T-helper 17 cell (primary cell): Measurements from ENCODE around the gene DTNBP1. TPM values are rescaled to one million over a fixed set of nuclear protein-coding genes. Genes with fewer than 3 reads are reported as not detected.

ENCODE experiments used
- ATAC-seq: fragments of 150-1000 bp; cut with Tn5 transposase; 2 replicates; pipeline ENCODE4 v1.10.0; 2021; ENCODE audit warnings: mild to moderate bottlenecking, moderate library complexity
- DNase-seq, 3 donors: peaks; one replicate each; pipeline versions ENCODE4 v3.0.0 to v3.0.0-alpha.2; 2020 to 2021
- H3K9me3 ChIP-seq: one replicate; pipeline ENCODE4 v1.7.0; 2013; ENCODE audit warnings: low read length, mild to moderate bottlenecking; ENCODE audit not compliant: control insufficient read depth, poor library complexity, severe bottlenecking
- H3K27ac Mint-ChIP-seq: one replicate; pipeline ENCODE4 v1.8.0; 2022; ENCODE audit warnings: mild to moderate bottlenecking, moderate library complexity, mixed read lengths
- H3K27me3 Mint-ChIP-seq: one replicate; pipeline ENCODE4 v1.8.0; 2022; ENCODE audit warnings: mixed read lengths
- H3K36me3 Mint-ChIP-seq: one replicate; pipeline ENCODE4 v1.8.0; 2022; ENCODE audit warnings: low read depth, mixed read lengths
- H3K4me1 Mint-ChIP-seq: one replicate; pipeline ENCODE4 v1.8.0; 2022; ENCODE audit warnings: mild to moderate bottlenecking, mixed read lengths
- H3K4me3 Mint-ChIP-seq: one replicate; pipeline ENCODE4 v1.8.0; 2022; ENCODE audit warnings: mild to moderate bottlenecking, moderate library complexity, mixed read lengths
- total RNA-seq, 4 donors: library from RNA in 2 of 4; stranded (reverse) in 2 of 4; gene quantifications; one replicate each; pipeline ENCODE4 v1.2.3 and lab custom pipeline; 2022 to 2026

DTNBP1 gene
- total RNA-seq, 2 donors from 2014 or later = 16.1 to 18.4 TPM

DNA sequence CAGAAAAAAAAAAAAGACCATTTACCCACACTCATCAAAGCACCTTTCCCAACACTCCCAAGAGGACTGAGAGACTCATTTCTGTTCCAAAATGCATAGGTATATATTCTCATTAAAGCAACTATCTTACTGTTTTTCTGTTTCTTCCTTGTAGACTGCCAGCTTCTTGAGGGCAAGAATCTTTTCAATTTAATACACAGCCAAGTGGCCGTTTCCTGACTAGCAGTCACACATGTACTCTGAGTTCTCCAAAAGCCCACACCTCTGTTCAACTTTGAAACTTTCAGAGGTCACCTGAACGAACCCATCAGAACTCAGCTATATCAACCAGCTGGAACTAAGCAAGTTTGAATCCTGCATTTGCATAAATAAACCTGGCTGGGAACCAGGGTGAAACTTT lies 92.7 kb downstream of the DTNBP1 start:
- H3K4me3 Mint-ChIP-seq = no peak overlapping the region
- DNase-seq = no peak
- H3K4me1 Mint-ChIP-seq = peaks cover 14% of the 10 kb centered on the region
- no peaks in the 10 kb centered on the region for H3K9me3 ChIP-seq
- H3K36me3 Mint-ChIP-seq = no peaks in the 10 kb centered on the region
- H3K27ac Mint-ChIP-seq = no peak overlapping the region
- H3K27me3 Mint-ChIP-seq = no peaks in the 10 kb centered on the region
- no peak for ATAC-seq

DNA sequence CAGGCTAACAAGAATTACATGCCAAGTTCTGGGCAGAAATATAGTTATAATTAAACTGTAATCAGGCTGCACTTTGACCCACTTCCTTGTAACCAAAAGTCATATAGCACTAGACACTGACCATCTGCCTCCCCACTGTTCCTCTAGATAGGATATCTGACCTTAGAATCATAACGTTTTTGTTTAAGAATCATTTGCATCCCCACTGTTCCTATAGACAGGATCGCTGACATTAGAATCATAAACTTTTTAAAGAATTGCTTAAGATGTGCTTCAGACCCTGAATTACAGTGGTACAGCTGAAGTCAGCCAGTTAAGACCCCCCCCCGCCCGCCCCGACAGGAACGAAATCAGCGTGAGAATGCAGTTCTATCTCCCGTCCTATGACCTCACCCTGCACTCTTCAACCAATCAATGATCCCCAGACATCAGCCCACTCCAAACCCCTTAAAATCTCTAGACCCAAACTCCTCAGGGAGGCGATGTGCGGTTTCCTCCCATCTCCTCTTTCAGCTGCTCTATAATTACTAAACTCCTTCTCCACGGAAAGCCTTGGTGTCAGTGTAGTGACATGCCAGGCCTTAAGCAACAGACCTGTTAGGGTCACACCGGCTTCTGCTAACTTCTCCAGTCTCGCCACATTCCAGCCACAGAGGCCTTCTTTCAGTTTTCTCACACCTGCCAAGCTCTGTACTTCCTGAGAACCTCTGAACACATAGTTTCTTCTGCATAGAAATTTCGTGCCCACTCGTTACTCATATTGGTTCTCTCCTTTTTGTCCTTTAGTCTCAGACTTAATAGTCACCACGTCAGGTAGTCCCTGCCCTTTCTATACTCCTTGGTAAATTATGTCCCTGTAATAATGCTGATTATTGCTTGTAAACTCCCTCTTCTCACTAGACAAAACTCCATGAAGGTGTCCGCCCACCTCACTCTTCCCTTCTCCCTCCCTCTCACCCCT lies 93.5 kb downstream of the DTNBP1 start:
- Mint-ChIP-seq H3K36me3 (no peaks in the 10 kb centered on the region), H3K4me3 (no peak overlapping the region), H3K27ac (no peak overlapping the region), H3K27me3 (no peaks in the 10 kb centered on the region), H3K4me1 (peaks cover 14% of the 10 kb centered on the region)
- ATAC-seq (no peak), DNase-seq (no peak)
- H3K9me3 ChIP-seq = no peaks in the 10 kb centered on the region

- H3K9me3 ChIP-seq = no peaks in the 10 kb centered on the region
- Mint-ChIP-seq H3K27me3 (no peaks in the 10 kb centered on the region), H3K4me3 (no peak overlapping the region), H3K4me1 (peaks cover 14% of the 10 kb centered on the region), H3K36me3 (peaks cover 3% of the 10 kb centered on the region), H3K27ac (no peak overlapping the region)
- no peak for ATAC-seq
- DNase-seq = no peak
Observed at GRCh38 chr6:15562977-15563376, 99.9 kb downstream of the DTNBP1 start.

GRCh38 chr6:15561447-15562199 lies 101.2 kb downstream of the DTNBP1 start:
- no peak for DNase-seq
- Mint-ChIP-seq H3K36me3 (peaks cover 3% of the 10 kb centered on the region), H3K4me1 (peaks cover 13% of the 10 kb centered on the region), H3K27ac (no peak overlapping the region), H3K27me3 (no peaks in the 10 kb centered on the region), H3K4me3 (no peak overlapping the region)
- H3K9me3 ChIP-seq = no peaks in the 10 kb centered on the region
- ATAC-seq = no peak

- DNase-seq = no peak
- Mint-ChIP-seq H3K27ac (no peak overlapping the region), H3K4me1 (peaks cover 15% of the 10 kb centered on the region), H3K36me3 (peaks cover 3% of the 10 kb centered on the region), H3K4me3 (no peak overlapping the region), H3K27me3 (no peaks in the 10 kb centered on the region)
- ATAC-seq = no peak
- no peaks in the 10 kb centered on the region for H3K9me3 ChIP-seq
Observed at GRCh38 chr6:15560713-15561112, 102.1 kb downstream of the DTNBP1 start.

- no peak for ATAC-seq
- H3K36me3 Mint-ChIP-seq = no peaks in the 10 kb centered on the region
- H3K4me3 Mint-ChIP-seq = no peak overlapping the region
- no peaks in the 10 kb centered on the region for H3K9me3 ChIP-seq
- peak overlapping the region; percentile 14 for H3K27ac Mint-ChIP-seq
- peaks cover 18% of the 10 kb centered on the region for H3K4me1 Mint-ChIP-seq
- no peaks in the 10 kb centered on the region for H3K27me3 Mint-ChIP-seq
- no peak for DNase-seq
Observed at GRCh38 chr6:15557174-15557573, 105.7 kb downstream of the DTNBP1 start.

GRCh38 chr6:15556711-15557110 lies 106.1 kb downstream of the DTNBP1 start:
- ATAC-seq (no peak), DNase-seq (no peak)
- H3K4me3 Mint-ChIP-seq = peak overlapping the region; percentile 1
- peak overlapping the region; percentile 14 for H3K27ac Mint-ChIP-seq
- H3K27me3 Mint-ChIP-seq = no peaks in the 10 kb centered on the region
- H3K4me1 Mint-ChIP-seq = peaks cover 21% of the 10 kb centered on the region
- no peaks in the 10 kb centered on the region for H3K9me3 ChIP-seq
- no peaks in the 10 kb centered on the region for H3K36me3 Mint-ChIP-seq

DNA sequence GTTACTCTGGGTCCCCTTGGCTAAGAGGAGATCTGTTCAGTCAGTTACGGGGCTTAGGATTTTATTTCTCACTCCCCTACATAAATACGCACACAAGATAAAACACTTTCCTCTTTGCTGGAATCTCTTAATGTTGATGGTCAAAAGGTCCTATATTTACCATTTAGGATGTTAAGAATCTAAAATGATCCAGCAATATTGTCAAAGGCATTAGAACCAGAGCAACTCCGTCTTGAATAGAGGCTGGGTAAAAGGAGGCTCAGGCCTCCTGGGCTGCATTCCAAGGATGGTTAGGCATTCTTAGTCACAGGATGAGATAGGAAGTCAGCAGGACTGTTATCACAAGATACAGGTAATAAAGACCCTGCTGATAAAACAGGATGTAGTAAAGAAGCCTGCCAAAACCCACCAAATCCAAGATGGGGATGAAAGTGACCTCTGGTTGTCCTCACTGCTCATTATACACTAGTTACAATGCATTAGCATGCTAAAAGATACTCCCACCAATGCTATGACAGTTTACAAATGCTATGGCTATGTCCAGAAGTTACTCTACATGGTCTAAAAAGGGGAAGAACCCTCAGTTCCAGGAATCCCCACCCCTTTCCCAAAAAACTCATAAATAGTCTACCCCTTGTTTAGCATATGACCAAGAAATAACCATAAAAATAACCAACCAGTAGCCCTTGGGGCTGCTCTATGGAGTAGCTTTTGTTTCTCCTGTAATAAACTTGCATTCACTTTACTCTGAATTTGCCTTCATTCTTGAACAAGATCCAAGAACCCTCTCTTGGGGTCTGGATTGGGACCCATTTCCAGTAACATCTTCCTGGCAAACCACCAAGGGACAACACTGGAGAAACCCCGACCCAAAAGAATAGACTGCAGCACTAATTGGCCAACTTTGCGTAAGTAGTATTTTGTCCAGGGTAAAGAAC lies 107.5 kb downstream of the DTNBP1 start:
- H3K9me3 ChIP-seq = no peaks in the 10 kb centered on the region
- ATAC-seq (no peak), DNase-seq (no peak)
- H3K4me1 Mint-ChIP-seq = peaks cover 25% of the 10 kb centered on the region
- H3K4me3 Mint-ChIP-seq = no peak overlapping the region
- peaks cover 2% of the 10 kb centered on the region for H3K36me3 Mint-ChIP-seq
- H3K27ac Mint-ChIP-seq = no peak overlapping the region
- no peaks in the 10 kb centered on the region for H3K27me3 Mint-ChIP-seq

DNA sequence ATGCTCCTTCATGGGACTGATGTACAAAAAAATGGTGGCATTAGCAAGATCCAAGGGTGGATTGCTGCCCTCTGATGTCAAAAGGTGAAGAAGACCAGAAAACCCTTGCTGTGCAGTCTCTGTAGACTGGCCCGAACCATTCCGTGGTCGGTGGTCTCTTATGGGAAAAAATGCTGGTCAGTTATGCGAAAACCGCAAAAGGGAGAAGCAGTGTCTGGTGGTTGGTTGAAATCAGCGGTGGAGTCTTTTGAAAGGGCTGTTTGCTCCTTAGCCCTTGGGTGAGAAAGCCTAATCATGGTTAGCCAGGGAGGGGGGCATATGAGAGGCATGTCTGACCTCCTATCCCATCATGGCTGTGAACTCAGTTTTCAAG lies 108.1 kb downstream of the DTNBP1 start:
- peaks cover 25% of the 10 kb centered on the region for H3K4me1 Mint-ChIP-seq
- H3K27me3 Mint-ChIP-seq = no peaks in the 10 kb centered on the region
- peaks cover 2% of the 10 kb centered on the region for H3K36me3 Mint-ChIP-seq
- no peaks in the 10 kb centered on the region for H3K9me3 ChIP-seq
- no peak for ATAC-seq
- no peak overlapping the region for H3K4me3 Mint-ChIP-seq
- H3K27ac Mint-ChIP-seq = no peak overlapping the region
- no peak for DNase-seq

DNA sequence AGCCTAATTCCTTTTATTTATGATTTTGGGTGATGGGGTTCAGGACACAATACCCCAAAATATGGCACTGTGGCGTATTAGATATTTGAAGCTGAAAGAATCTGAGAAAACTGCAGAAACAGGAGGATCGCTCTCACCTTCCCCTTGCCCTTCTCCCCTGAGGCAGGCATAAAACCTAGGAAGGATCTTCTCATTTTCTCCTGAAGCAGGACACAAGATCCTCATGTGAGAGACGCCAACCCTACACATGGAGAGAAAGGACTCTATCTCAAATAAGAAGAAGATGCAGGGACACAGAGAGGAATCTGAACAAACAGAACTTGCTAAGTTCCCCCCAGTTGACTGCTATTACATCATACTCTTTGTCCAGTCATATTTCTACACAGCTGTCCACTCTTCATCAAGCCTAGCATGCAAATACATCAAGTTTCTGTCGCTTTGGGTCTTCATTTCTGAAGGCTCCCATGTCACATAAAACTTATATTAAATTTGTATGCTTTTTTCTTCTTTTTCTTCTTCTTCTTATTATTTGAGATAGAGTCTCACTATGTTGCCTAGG lies 109.0 kb downstream of the DTNBP1 start:
- no peak overlapping the region for H3K27ac Mint-ChIP-seq

DNA sequence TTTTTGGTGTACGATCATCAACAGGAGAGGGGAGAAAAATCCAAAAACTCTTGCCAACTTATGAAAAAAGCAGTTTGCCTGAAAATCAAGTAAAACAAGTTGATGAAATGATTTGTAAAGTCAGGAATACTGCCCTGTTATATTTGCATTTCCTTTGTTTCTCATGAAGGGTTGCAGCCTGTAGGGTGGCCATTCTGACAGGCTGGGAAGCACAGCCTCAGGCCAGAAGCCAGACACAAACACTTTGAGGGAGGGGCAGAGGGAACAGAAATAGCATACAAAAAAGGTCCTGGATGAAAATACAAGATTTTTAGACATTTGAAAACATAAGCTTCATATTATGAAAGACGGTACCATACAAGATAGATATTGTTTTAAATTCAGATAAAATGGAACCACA lies 109.8 kb downstream of the DTNBP1 start:
- ATAC-seq (no peak), DNase-seq (no peak)
- Mint-ChIP-seq H3K4me3 (no peak overlapping the region), H3K27ac (no peak overlapping the region), H3K4me1 (peaks cover 22% of the 10 kb centered on the region), H3K36me3 (peaks cover 2% of the 10 kb centered on the region), H3K27me3 (no peaks in the 10 kb centered on the region)
- H3K9me3 ChIP-seq = no peaks in the 10 kb centered on the region

More for the DNA sequence above, 109.0 kb downstream of the DTNBP1 start:
- no peak for ATAC-seq
- H3K4me1 Mint-ChIP-seq = peaks cover 22% of the 10 kb centered on the region
- H3K4me3 Mint-ChIP-seq = no peak overlapping the region
- no peaks in the 10 kb centered on the region for H3K27me3 Mint-ChIP-seq
- H3K9me3 ChIP-seq = no peaks in the 10 kb centered on the region
- no peak for DNase-seq
- H3K36me3 Mint-ChIP-seq = peaks cover 2% of the 10 kb centered on the region

DNA sequence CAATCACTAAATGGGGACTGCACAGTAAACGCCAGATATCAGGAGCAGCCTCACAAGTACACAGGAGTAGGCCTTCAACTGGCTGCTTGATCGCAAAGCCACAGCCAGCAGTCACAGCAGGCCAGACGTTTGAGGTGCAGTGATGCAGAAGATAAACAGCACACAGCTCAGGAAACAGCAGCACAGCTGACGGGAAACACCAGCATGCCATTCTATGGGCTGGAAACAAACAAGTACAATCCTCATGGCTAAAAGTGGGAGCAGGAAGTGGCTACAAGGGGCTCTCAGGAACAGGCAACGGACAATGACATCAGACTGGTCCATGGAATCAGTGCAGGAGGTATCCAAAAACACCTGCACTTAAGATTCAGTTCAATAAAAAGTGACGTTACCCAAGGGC lies 111.0 kb downstream of the DTNBP1 start:
- Mint-ChIP-seq H3K36me3 (peaks cover 2% of the 10 kb centered on the region), H3K4me1 (peaks cover 25% of the 10 kb centered on the region), H3K27ac (no peak overlapping the region), H3K4me3 (no peak overlapping the region), H3K27me3 (no peaks in the 10 kb centered on the region)
- no peak for DNase-seq
- H3K9me3 ChIP-seq = no peaks in the 10 kb centered on the region
- ATAC-seq = no peak
